Hematopoietic multipotent progenitor cell treated with erythropoietin and hydrocortisone succinate and interleukin-3 and kit ligand, for 15 days (in vitro differentiated cells): Measurements from ENCODE around the gene SLC16A4.

Experiments
- DNase-seq: peaks from one replicate; pipeline ENCODE4 v3.0.0-alpha.2; 2015; ENCODE audit warnings: low spot score

SLC16A4 gene

GRCh38 chr1:110326826-110327225 lies 64.0 kb downstream of the SLC16A4 start:
- no peak for DNase-seq

- DNase-seq, result no peak
These were observed 66.2 kb downstream of the SLC16A4 start for GRCh38 chr1:110324667-110325066.

DNA sequence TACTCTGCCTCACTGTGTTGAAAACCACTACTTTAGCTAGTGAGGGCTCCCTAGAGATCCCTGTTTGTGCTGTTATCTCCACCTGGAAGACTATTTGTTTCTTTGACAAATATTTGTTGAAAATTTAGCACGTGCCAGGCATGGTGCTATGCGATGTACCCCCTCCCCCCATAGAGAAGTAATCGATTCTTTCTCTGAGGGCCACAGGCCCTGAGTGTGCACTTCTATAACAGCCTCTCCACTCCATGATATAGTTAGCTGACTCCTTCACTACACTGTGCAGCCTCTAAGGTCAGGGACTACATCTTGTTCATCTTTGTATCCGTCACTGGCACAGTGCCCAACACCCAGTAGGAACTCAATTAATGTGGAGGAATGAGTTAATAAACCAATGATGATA lies 69.0 kb downstream of the SLC16A4 start:
- DNase-seq, result no peak

DNA sequence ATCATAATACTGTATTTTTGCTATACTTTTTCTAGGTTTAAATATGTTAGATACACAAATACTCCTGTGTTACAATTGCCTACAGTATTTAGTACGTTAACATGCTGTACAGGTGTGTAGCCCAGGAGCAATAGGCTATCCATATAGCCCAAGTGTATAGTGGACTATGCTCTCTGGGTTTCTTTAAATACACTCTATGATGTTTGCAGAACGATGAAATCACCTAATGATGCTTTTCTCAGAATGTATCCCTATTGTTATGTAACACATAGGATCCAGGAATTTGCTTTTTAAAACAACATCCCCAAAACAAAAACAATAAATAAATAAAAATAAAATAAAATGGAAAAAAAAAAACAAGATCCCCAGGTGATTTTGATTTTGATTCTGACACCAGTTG lies 69.8 kb downstream of the SLC16A4 start:
- DNase-seq, result no peak

DNA sequence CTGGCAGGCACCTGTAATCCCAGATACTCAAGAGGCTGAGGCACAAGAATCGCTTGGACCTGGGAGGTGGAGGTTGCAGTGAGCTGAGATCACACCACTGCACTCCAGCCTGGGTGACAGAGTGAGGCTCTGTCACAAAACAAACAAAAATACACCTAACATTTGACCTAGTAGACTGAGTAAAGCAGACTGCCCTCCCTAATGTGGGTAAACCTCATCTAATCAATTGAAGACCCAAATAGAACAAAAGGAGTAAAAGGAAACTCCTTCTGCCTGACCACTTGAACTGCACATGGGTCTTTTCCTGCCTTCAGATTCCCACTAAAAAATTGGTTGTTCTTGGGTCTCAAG lies 70.7 kb downstream of the SLC16A4 start:
- DNase-seq, result no peak

GRCh38 chr1:110319332-110320167 lies 71.3 kb downstream of the SLC16A4 start:
- DNase-seq, result no peak

DNA sequence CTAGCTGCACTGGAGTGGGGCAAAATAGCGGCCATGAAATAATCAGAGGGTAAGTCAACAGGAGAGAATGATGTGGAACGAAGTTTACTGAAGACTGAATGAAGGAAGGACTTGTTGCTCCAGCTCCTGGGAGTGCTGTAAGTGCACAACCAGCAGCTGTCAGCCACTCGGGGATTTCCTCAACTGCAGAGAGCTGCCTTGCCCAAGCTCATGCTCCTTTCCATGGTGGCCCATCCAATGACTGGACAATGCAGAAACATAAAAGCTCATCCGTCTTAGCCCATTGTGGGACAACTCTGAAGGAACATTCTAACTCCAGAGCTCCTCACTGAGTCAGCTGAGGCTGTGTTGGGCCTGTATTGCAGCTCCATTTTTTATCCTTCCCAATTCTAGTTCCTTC lies 72.8 kb downstream of the SLC16A4 start:
- no peak for DNase-seq

GRCh38 chr1:110316735-110317134 lies 74.1 kb downstream of the SLC16A4 start:
- DNase-seq, result no peak
